Prostate gland (tissue), 2 donors: Measurements from ENCODE around the gene GPRIN3. TPM values are rescaled to one million over a fixed set of nuclear protein-coding genes. Genes with fewer than 3 reads are reported as not detected.

ENCODE experiments used
- DNase-seq: peaks from one replicate; pipeline ENCODE4 v3.0.0-alpha.2; 2019; ENCODE audit warnings: low spot score
- H3K27ac ChIP-seq, 2 donors: fragments of 200-600 bp; sonication (generic); 2 replicates each; pipeline ENCODE4 v1.5.1; 2017 to 2019
- H3K27me3 ChIP-seq: fragments of 200-600 bp; sonication (generic); replicated peaks from 2 replicates; pipeline ENCODE4 v1.5.1; 2019; ENCODE audit not compliant: insufficient read depth
- H3K36me3 ChIP-seq, 2 donors: fragments of 200-600 bp; sonication (generic); 1 replicate in 1 of 2; 2 replicates in 1 of 2; pipeline versions ENCODE4 v1.5.1 to v1.8.1; 2017 to 2019
- H3K4me1 ChIP-seq: fragments of 200-600 bp; sonication (generic); replicated peaks from 2 replicates; pipeline ENCODE4 v1.5.1; 2019
- H3K4me3 ChIP-seq, 2 donors: fragments of 200-600 bp; sonication (generic); 2 replicates each; pipeline ENCODE4 v1.5.1; 2017 to 2019
- H3K9me3 ChIP-seq: fragments of 200-600 bp; sonication (generic); 2 replicates; pipeline ENCODE4 v1.5.1; 2017
- CTCF ChIP-seq, 4 experiments: fragments of 200-600 bp in 2 of 4; fragments of 450-650 bp in 2 of 4; sonication (generic) in 2 of 4; IDR thresholded peaks; 1 replicate in 3 of 4; 2 replicates in 1 of 4; pipeline ENCODE4 v1.5.1; 2016 to 2019; ENCODE audit warnings: antibody characterized with exemption in 4 of 4, mild to moderate bottlenecking in 2 of 4, moderate library complexity in 2 of 4
- POLR2A ChIP-seq: fragments of 450-650 bp; IDR thresholded peaks from one replicate; pipeline ENCODE4 v1.6.1; 2016; ENCODE audit warnings: antibody characterized with exemption, mild to moderate bottlenecking
- POLR2AphosphoS5 ChIP-seq: sonication (generic); formaldehyde crosslinking; IDR thresholded peaks from one replicate; pipeline ENCODE4 v1.6.1; 2017; ENCODE audit warnings: antibody characterized with exemption
- WGBS: methylation state at CpG from one replicate; pipeline ENCODE4 v1.1.5; 2018; 5-methylcytosine and 5-hydroxymethylcytosine counted together
- intact Hi-C: fragments of 100-400 bp; cut with DNase I; formaldehyde crosslinking; loops from one replicate; pipeline ENCODE4 v1.14.2; 2022
- total RNA-seq, 2 donors: library from RNA; depleted of rRNA; stranded (reverse); fragments of >200 nt; gene quantifications; one replicate each; pipeline ENCODE4 v1.1.0, GENCODE V29; 2016

GPRIN3 gene
- total RNA-seq, 2 donors from 2014 or later = 0.77 to 2.4 TPM

- TF ChIP-seq POLR2A (no peak), POLR2AphosphoS5 (no peak), CTCF (IDR thresholded peaks at IDR 0.05) (no peak)
- H3K4me1 ChIP-seq = no peaks in the 10 kb centered on the region
- no peaks in the 10 kb centered on the region for H3K27me3 ChIP-seq
- H3K4me3 ChIP-seq = no peak overlapping the region
- no peaks in the 10 kb centered on the region for H3K9me3 ChIP-seq
- H3K36me3 ChIP-seq = no peaks in the 10 kb centered on the region
- H3K27ac ChIP-seq = no peak overlapping the region
- intact Hi-C loops = no loop called here
- DNase-seq = no peak
- WGBS = 67% methylated on average over 2 of the region's 2 CpGs
Observed at GRCh38 chr4:89351201-89351600, 43.6 kb upstream of the GPRIN3 start.

- DNase-seq = no peak
- TF ChIP-seq CTCF (IDR thresholded peaks at IDR 0.05) (no peak), POLR2AphosphoS5 (no peak), POLR2A (no peak)
- Histone ChIP-seq H3K4me3 (no peak overlapping the region), H3K27ac (no peak overlapping the region), H3K36me3 (no peaks in the 10 kb centered on the region), H3K9me3 (no peaks in the 10 kb centered on the region), H3K27me3 (no peaks in the 10 kb centered on the region), H3K4me1 (no peaks in the 10 kb centered on the region)
- WGBS = 56% methylated on average over 2 of the region's 2 CpGs
- intact Hi-C loops = no loop called here
Observed at GRCh38 chr4:89347363-89348025, 39.9 kb upstream of the GPRIN3 start.

- WGBS = 97% methylated on average over 3 of the region's 3 CpGs
Observed at GRCh38 chr4:89344571-89344970, 37.0 kb upstream of the GPRIN3 start.

GRCh38 chr4:89338206-89338605 is 30.6 kb upstream of the GPRIN3 start:
- Histone ChIP-seq H3K4me1 (no peaks in the 10 kb centered on the region), H3K9me3 (no peaks in the 10 kb centered on the region), H3K4me3 (no peak overlapping the region), H3K36me3 (no peaks in the 10 kb centered on the region), H3K27me3 (no peaks in the 10 kb centered on the region), H3K27ac (no peak overlapping the region)
- no peak for TF ChIP-seq POLR2A
- TF ChIP-seq CTCF (IDR thresholded peaks at IDR 0.05) = no peak
- TF ChIP-seq POLR2AphosphoS5 = no peak
- intact Hi-C loops = no loop called here
- no peak for DNase-seq

More at GRCh38 chr4:89344571-89344970, 37.0 kb upstream of the GPRIN3 start:
- Histone ChIP-seq H3K4me1 (no peaks in the 10 kb centered on the region), H3K36me3 (no peaks in the 10 kb centered on the region), H3K4me3 (no peak overlapping the region), H3K9me3 (no peaks in the 10 kb centered on the region), H3K27ac (no peak overlapping the region), H3K27me3 (no peaks in the 10 kb centered on the region)
- no peak for TF ChIP-seq POLR2A
- no peak for TF ChIP-seq CTCF (IDR thresholded peaks at IDR 0.05)
- TF ChIP-seq POLR2AphosphoS5 = no peak
- no peak for DNase-seq
- intact Hi-C loops = no loop called here

- Histone ChIP-seq H3K4me3 (no peak overlapping the region), H3K36me3 (no peaks in the 10 kb centered on the region), H3K4me1 (no peaks in the 10 kb centered on the region), H3K27ac (no peak overlapping the region), H3K9me3 (no peaks in the 10 kb centered on the region), H3K27me3 (no peaks in the 10 kb centered on the region)
- 59% methylated on average over 2 of the region's 2 CpGs for WGBS
- TF ChIP-seq POLR2A = no peak
- no peak for TF ChIP-seq CTCF (IDR thresholded peaks at IDR 0.05)
- no peak for TF ChIP-seq POLR2AphosphoS5
- no peak for DNase-seq
- intact Hi-C loops = no loop called here
Observed at GRCh38 chr4:89337681-89338080, 30.1 kb upstream of the GPRIN3 start.
